Measurements from ENCODE around the gene HJV.

Gene HJV

DNA sequence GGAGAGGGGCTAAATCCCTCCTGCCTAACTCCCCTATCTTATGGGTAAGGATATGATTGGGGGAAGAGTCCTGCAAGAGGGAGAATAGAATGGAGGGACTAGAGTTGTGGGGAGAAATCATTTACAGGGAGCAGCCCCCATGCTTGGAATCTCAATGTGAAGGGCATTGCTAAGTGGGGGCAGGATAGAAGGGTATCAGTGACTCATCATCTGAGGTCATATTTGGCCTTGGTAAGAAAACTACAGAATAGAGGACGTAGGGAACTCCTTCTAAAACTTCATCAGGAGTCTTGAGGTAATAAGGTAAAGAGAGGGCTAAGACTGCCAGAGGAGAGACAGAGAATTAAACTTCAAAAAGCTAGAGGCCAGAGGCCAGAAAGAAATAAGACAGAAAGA is 487 bp downstream of the HJV start:
- DNase-seq (ENCODE audit: low read depth in 2 of 2), result no peak

GRCh38 chr1:146020058-146021049 is 1.2 kb downstream of the HJV start:
- no peak for DNase-seq (ENCODE audit: low read depth in 2 of 2)

- DNase-seq (ENCODE audit: low read depth in 2 of 2), result no peak
Observed at GRCh38 chr1:146019231-146020057, 2.1 kb downstream of the HJV start.

- no peak for DNase-seq (ENCODE audit: low read depth in 2 of 2)
Observed at GRCh38 chr1:146016891-146017290, 4.6 kb downstream of the HJV start.

DNA sequence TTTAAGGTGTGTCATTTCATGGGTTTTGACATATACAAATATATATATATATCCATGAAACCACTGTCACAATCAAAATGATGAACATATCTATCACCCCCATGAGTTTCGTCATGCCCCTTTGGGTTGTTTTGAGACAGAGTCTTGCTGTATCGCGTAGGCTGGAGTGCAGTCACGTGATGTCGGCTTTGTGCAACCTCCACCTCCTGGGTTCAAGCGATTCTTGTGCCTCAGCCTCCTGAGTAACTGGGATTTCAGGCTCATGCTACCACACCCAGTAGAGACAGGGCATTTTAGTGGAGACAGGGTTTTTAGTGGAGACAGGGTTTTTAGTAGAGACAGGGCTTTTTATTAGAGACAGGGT is 8.0 kb downstream of the HJV start:
- DNase-seq (ENCODE audit: low read depth in 2 of 2), result no peak

DNA sequence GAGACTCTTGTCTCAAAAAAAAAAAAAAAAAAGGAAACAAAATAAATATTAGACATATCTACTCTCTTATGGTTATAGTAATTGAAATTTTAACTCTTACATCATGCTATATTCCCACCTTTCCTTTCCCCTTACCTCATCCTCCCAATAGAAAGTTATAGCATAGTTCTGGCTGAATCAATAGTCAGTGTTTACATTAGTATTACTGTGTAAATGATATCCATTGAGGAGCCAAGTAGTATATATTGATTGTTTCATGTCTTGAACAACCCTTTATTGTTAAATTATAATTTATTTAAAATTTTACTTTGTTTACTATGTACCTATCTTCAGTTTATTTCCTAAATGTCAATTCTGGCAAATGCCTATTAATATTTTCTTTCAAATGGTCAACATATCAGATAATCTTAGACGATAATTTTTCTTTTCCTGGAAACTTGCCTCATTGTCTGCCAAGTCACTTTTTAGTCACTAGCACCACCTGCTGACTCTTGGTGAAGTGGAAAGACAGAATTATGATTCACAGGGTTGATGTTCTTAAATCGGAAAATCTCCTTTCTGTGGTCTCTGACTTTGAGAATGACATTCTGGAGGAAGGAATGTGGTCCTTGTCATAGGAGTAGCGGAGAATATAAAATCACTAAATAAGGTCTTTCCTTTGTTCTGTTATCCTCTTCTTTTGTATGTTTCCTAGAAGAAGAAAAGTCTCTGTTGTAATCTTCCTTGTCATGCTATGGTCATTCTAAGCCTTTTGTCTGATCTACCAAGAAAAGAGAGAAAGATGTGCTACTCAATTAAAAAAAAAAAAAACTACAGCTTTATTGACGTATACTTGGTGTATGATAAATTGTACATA is 8.6 kb downstream of the HJV start:
- peak in 1 of 2 donors; percentile 38 for DNase-seq (ENCODE audit: low read depth in 2 of 2)

- no peak for DNase-seq (ENCODE audit: low read depth in 2 of 2)
Observed at GRCh38 chr1:146010126-146010738, 11.3 kb downstream of the HJV start.

DNA sequence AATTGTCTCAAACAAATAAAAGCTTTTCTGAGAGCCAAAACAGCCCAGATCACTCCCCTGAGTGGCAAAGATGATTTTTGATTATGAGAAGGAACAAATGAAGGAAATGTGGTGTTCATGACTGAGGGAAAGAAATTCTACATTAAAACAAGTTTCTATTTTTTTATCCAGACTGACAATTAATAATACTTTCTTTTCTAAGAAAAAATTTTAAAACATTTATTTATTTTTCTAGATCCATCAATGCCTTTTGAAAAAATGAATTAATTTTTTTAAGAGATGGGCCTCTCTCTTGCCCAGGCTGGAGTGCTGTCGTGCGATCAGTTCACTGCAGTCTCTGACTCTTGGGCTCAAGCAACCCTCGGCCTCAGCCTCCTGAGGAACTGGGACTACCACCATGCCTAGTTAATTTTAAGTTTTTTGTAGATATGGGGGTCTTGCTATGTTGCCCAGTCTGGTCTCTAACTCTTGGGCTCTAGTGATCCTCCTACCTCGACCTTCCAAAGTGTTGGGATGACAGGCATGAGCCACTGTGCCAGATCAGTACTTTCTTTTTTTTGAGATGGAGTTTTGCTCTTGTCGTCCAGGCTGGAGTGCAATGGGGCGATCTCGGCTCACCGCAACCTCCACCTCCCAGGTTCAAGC is 13.9 kb downstream of the HJV start:
- DNase-seq (ENCODE audit: low read depth in 2 of 2), result no peak

DNA sequence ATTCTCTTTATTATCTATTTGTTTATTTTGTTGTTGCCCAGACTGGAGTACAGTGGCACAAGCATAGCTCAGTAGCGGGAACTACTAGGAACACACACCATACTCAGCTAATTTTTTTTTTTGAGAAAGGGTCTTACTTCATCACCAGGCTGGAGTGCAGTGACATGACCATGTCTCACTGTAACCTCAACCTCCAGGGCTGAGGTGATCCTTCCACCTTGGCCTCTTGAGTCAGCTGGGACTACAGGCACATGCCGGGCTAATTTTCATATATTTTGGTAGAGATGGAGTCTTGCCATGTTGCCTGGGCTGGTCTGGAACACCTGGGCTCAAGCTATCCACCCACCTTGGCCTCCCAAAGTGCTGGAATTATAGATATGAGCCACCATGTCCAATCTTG is 19.8 kb downstream of the HJV start:
- no peak for DNase-seq (ENCODE audit: low read depth in 2 of 2)

DNA sequence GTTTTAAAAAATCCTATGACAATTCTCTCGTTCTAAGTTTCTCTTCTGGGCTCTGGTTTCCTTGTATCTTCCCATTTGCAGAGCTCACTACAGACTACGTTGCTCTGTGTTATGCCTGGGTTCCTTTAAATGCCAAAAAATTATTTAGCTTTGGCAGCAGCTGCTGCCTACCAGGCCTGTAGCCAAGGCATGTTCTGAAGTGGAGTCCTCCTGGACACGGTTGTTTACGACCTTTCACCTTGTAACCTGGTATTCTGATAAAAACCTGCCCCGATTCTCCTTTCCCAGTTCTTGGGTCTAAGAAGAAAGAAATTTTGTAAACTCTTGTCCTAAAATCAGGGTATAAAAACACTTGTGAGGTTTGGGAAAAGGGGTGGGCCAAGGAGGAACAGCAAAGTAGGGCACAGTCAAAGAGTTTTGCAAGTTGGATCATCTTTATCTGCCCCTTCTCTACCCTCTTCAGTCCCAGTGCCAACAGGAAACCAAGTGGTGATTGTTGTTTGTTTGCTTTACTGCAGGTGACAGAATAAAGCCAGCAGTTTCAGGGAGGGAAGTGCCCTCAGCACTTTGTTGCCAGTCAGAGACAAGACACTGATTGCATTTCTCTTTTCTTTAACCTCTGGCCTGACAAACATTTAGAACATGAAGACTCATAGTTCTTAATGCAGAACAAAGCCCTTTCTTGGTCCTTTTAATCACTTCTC is 22.1 kb downstream of the HJV start:
- DNase-seq (ENCODE audit: low read depth in 2 of 2), result no peak

- no peak for DNase-seq (ENCODE audit: low read depth in 2 of 2)
Observed at GRCh38 chr1:145997718-145998023, 23.9 kb downstream of the HJV start.

DNA sequence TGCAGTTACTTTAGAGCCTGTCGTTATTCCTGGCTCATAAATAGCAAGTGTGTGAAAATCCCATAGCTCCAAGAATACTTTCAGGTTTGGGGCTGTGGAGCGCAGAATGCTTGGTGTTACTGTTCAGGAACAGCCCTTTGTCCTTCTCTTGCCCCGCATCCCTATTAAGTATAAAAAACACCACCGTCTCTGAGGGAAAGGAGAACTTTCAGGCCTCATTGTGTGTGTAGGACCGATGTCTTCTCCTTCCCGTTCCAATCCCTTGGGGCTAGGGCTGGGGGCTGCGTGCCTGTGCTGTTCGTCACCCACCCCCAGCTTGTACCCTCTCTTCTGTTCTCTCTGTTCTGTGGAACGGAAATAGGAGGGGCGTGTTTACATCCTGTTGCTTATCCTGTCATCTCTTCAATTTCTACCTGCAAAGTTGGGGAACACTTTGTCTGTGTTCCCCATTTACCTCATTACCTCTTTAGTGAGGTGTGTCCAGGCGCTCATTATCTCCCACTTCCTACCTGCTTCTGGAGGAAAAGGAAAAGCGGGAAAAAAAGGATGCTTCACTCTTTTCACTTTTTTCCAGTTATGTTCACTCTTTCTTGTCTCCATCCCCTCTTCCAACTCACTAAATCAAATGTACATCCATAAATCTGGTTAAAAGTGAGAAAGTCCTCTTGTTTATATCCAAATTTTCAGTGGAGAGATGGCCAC is 24.4 kb downstream of the HJV start:
- DNase-seq (ENCODE audit: low read depth in 2 of 2), result no peak

DNA sequence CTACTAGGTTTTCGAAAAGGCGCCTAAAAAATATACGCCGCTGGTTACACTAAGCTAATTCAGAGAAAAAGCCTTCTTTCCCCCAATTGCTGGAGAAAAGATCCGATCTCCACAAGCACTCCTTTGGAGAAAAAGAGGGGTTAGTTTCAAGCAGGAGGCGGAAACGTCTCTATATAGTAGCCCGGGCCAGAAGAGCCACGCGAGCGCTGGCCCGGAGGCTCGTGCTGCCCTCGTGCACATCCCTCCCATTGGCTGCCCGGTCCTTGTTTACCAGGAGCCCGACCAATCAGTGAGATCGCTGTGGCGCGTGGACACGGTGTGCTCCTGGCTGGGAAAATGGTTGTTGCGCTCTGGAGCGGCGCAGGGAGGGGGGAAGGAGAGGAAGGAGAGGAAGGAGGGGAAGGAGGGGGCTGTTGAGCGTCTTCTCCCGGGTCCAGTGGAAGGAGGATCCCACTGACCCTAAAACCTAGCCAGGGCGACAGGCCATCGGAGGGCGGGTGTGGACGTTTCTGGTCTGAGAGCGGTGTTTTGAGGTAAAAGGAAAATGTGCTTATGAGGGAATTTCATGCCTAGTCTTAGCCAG is 25.0 kb downstream of the HJV start, which contains the start of gene TXNIP:
TXNIP (minus strand) TSS at position 147 of the 583 bp plus-strand sequence. CDS start 313 bp downstream, outside the sequence.
- peak; percentile 88 to 91 for DNase-seq (ENCODE audit: low read depth in 2 of 2)

GRCh38 chr1:145995964-145996432 is 25.5 kb downstream of the HJV start:
- DNase-seq (ENCODE audit: low read depth in 2 of 2), result no peak

- no peak for DNase-seq (ENCODE audit: low read depth in 2 of 2)
Observed at GRCh38 chr1:145995148-145995881, 26.2 kb downstream of the HJV start.

DNA sequence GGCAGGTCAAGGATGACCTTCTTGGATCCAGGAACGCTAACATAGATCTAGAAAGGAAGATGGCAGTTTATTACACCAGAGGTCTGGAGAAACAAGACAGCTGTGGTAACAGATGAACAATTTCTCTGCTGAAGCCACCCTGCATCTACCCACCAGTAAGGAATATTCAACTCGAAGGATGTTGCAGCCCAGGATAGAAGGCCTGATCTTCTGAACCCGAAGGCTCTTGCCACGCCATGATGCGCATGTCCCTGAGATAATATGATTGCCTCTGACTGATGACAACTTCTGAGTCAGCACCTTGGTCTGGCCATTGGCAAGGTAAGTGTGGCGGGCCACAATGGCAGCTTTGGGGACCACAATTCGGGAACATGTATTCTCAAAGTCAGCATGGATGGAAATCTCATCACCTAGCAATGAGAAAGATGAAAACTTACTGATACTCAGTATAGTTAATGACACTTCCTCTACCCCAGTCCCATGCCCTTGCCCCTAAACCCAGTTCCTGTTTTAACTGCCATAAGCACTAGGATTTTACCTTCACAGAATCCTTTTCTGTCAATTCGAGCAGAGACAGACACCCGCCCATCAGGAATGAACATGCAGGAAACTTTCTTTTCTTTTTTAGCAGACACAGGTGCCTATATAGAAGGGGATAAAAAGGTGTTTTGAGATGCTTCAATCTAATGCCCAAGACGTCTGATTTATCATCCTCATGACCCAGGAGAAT is 27.0 kb downstream of the HJV start:
- DNase-seq (ENCODE audit: low read depth in 2 of 2), result peak in 1 of 2 donors; percentile 41

- no peak for DNase-seq (ENCODE audit: low read depth in 2 of 2)
Observed at GRCh38 chr1:145993618-145994390, 27.7 kb downstream of the HJV start.

Measured in stimulated activated CD4-positive, alpha-beta T cell treated with anti-CD3 and anti-CD28 coated beads, Interleukin-4, amount 100 ng/mL, for 48 hours (primary cell).